ENCODE data around the gene MYL12A.

MYL12A gene

DNA sequence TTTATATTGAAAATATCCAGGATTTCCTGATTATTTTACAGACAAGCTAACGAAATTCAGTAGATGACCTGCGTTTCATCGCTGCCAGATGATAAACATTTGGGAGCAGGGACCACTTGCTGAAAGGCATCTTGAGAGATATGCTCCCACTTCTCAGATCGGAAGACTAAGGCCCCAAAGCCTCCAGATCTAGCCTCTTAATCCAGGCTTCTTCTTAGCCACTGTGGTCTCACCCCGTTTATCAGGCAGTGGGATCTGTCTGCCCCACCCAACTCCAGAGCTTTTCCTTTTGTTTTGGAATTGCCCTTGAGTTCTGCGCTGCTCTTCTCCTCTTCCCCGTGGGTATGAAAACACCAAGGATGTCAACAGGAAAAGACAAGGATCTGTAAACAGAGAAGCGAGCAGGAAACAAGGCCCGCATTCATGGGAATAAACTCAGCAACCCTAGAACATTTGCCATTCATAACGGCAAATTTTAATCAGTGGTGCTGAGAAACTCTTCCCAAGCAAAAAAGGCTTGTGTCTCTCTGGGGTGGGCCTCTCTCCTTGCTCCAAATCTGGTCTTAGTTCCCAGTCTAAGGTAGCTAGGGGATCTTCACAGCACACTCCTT, 35.8 kb downstream of the MYL12A start:
- Mint-ChIP-seq H3K27ac (no peak overlapping the region), H3K4me3 (no peak overlapping the region)

DNA sequence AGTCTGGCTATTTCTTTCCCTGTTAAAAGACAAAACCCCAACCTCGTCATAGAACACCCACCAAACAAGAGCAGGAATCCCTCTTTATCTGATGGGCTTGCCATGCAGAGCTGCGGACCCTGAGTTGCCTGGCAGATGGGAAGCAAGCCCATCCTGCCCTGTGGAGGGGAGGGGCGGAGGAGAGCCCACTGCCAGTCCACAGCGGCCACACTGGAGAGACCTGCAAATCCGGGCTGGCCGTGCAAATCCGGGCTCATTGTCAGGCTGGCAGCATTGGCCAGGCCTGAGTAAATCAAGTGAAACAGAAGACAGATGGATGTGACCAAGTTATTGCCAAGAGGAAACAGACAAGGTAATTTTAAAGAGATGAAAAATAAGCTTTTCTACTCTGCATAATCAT, 36.3 kb downstream of the MYL12A start:
- Mint-ChIP-seq H3K4me1 (no peaks in the 10 kb centered on the region), H3K27me3 (no peaks in the 10 kb centered on the region), H3K4me3 (no peak overlapping the region), H3K9me3 (no peaks in the 10 kb centered on the region), H3K36me3 (peaks cover under 1% of the 10 kb centered on the region), H3K27ac (no peak overlapping the region)

More for the DNA sequence above, 35.8 kb downstream of the MYL12A start:
- Mint-ChIP-seq H3K9me3 (no peaks in the 10 kb centered on the region), H3K4me1 (no peaks in the 10 kb centered on the region), H3K27me3 (no peaks in the 10 kb centered on the region), H3K36me3 (no peaks in the 10 kb centered on the region)

DNA sequence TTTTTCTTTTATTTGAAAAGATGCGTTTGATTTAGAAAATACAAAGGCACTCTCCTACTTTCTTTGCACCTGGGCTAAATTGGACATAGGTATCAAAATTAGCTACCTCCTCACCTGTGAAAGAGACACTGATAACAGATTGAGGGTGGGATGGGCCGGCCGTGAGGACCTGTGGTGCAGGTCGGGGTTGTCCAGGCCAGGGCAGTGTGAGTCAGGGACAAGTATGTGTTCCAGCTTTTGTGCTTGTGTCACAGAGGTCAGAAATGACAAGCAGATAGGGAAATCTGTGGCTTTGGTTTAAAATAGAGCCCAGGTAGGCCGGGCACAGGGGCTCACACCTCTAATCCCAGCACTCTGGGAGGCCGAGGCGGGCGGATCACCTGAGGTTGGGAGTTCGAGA, 36.9 kb downstream of the MYL12A start:
- Mint-ChIP-seq H3K36me3 (peaks cover 3% of the 10 kb centered on the region), H3K27me3 (no peaks in the 10 kb centered on the region), H3K4me1 (no peaks in the 10 kb centered on the region), H3K9me3 (no peaks in the 10 kb centered on the region), H3K4me3 (no peak overlapping the region), H3K27ac (no peak overlapping the region)

GRCh38 chr18:3286159-3286558, 38.6 kb downstream of the MYL12A start:
- H3K27me3 Mint-ChIP-seq: no peaks in the 10 kb centered on the region
- H3K27ac Mint-ChIP-seq: no peak overlapping the region
- no peaks in the 10 kb centered on the region for H3K4me1 Mint-ChIP-seq
- H3K36me3 Mint-ChIP-seq: peaks cover 6% of the 10 kb centered on the region
- H3K4me3 Mint-ChIP-seq: no peak overlapping the region
- peaks cover 8% of the 10 kb centered on the region for H3K9me3 Mint-ChIP-seq

GRCh38 chr18:3293196-3293951, 45.8 kb downstream of the MYL12A start:
- Mint-ChIP-seq H3K36me3 (peaks cover 19% of the 10 kb centered on the region), H3K4me3 (no peak overlapping the region), H3K27ac (no peak overlapping the region), H3K9me3 (peaks cover 21% of the 10 kb centered on the region), H3K27me3 (peaks cover 2% of the 10 kb centered on the region), H3K4me1 (peaks cover 7% of the 10 kb centered on the region)

- Mint-ChIP-seq H3K9me3 (peaks cover 21% of the 10 kb centered on the region), H3K4me3 (no peak overlapping the region), H3K36me3 (peaks cover 16% of the 10 kb centered on the region), H3K4me1 (peaks cover 7% of the 10 kb centered on the region), H3K27ac (no peak overlapping the region), H3K27me3 (peaks cover 6% of the 10 kb centered on the region)
Observed at GRCh38 chr18:3294435-3295080, 47.0 kb downstream of the MYL12A start.

GRCh38 chr18:3297025-3297984, 49.7 kb downstream of the MYL12A start:
- H3K27ac Mint-ChIP-seq: peak overlapping the region; percentile 93

DNA sequence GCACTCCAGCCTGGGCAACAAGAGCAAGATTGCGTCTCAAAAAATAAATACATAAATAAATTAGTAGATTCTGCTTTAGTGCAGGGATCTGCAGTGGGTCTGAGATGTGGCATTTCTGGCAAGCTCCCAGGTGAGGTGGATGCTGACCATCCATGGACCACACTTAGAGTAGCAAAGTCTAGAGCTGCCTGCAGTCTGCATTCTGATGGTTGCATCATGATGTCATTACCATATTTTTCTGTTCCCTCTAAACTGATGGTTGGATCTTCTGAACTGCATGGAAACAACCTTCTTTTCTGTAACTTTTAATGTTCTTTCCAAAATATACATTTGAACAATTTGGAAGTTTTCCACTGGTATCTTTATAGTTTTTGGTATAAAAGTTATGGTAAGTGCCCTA, 57.2 kb downstream of the MYL12A start:
- Mint-ChIP-seq H3K4me1 (peaks cover 11% of the 10 kb centered on the region), H3K4me3 (no peak overlapping the region), H3K9me3 (no peaks in the 10 kb centered on the region), H3K27ac (peak overlapping the region; percentile 79), H3K36me3 (no peaks in the 10 kb centered on the region), H3K27me3 (peaks cover 16% of the 10 kb centered on the region)

More at GRCh38 chr18:3297025-3297984, 49.7 kb downstream of the MYL12A start:
- Mint-ChIP-seq H3K4me3 (peak overlapping the region; percentile 97), H3K4me1 (peaks cover 7% of the 10 kb centered on the region), H3K36me3 (peaks cover 4% of the 10 kb centered on the region), H3K9me3 (peaks cover 3% of the 10 kb centered on the region), H3K27me3 (peaks cover 16% of the 10 kb centered on the region)

- Mint-ChIP-seq H3K9me3 (no peaks in the 10 kb centered on the region), H3K36me3 (no peaks in the 10 kb centered on the region), H3K27me3 (peaks cover 16% of the 10 kb centered on the region), H3K4me3 (no peak overlapping the region), H3K27ac (peak overlapping the region; percentile 79), H3K4me1 (peaks cover 11% of the 10 kb centered on the region)
Observed at GRCh38 chr18:3305354-3305762, 57.8 kb downstream of the MYL12A start.
